GM12891 (cell line): Measurements from ENCODE around the gene CEP19. TPM values are rescaled to one million over a fixed set of nuclear protein-coding genes. Genes with fewer than 3 reads are reported as not detected.
"Not testable (repeated sequence)": the region's sequence is repeated elsewhere in the genome, so short reads cannot be mapped to it uniquely, and the experiment has no call there.

Experiments used
- DNase-seq: peaks from one replicate; pipeline ENCODE4 v3.0.0; 2011; ENCODE audit warnings: low spot score; ENCODE audit not compliant: insufficient read length
- FAIRE-seq: peaks from 2 replicates; lab custom pipeline; 2011; peaks lifted over from hg19 to GRCh38; lab: Jason Lieb, UNC
- PAX5 ChIP-seq: IDR thresholded peaks from 2 replicates; pipeline ENCODE4 v1.6.1; 2011; ENCODE audit warnings: low read length, moderate library complexity, mild to moderate bottlenecking; ENCODE audit not compliant: insufficient read depth, severe bottlenecking
- POLR2A ChIP-seq: IDR thresholded peaks from 2 replicates; pipeline ENCODE4 v1.6.1; 2011; ENCODE audit warnings: low read depth, low read length, control low read depth
- POLR2AphosphoS5 ChIP-seq: IDR thresholded peaks from 2 replicates; pipeline ENCODE4 v1.6.1; 2011; ENCODE audit warnings: low read depth, low read length, control low read depth
- POU2F2 ChIP-seq: IDR thresholded peaks from 2 replicates; pipeline ENCODE4 v1.6.1; 2011; ENCODE audit warnings: low read depth, mild to moderate bottlenecking, control low read depth, low read length, moderate library complexity
- SPI1 ChIP-seq: IDR thresholded peaks from 2 replicates; pipeline ENCODE4 v1.6.1; 2011; ENCODE audit warnings: low read depth, low read length, control low read depth
- TAF1 ChIP-seq: IDR thresholded peaks from 2 replicates; pipeline ENCODE4 v1.6.1; 2011; ENCODE audit warnings: low read depth, low read length, control low read depth
- polyA plus RNA-seq: library from polyadenylated mRNA; unstranded; fragments of >200 nt; gene quantifications from one replicate; pipeline ENCODE4 v1.2.1, GENCODE V29; 2012; ENCODE audit warnings: low read depth, missing spikeins, inconsistent platforms; ENCODE audit not compliant: missing spikeins

Gene CEP19
- 1.9 TPM for polyA plus RNA-seq

- peak; percentile 95 for FAIRE-seq
- DNase-seq = peak; percentile 82
- no peak for TF ChIP-seq PAX5
- 0 out of 2 replicates have a peak, but pooled peaks have one; percentile 14 for TF ChIP-seq POU2F2
- no peak; the same call in none of the 2 replicates for TF ChIP-seq POLR2AphosphoS5
- peak; percentile 52 for TF ChIP-seq POLR2A
- peak; percentile 62 for TF ChIP-seq TAF1
- no peak for TF ChIP-seq SPI1
Observed at GRCh38 chr3:196711838-196712513, at the start of gene CEP19, which contains the start of gene PIGX. TSS of gene CEP19 (minus strand) at chr3:196712250. CDS start at chr3:196708657, 3,593 bp downstream. TSS of gene PIGX (plus strand) at chr3:196712377.

- FAIRE-seq (peak; percentile 26), DNase-seq (no peak)
- TF ChIP-seq SPI1 (no peak), TAF1 (no peak), PAX5 (no peak), POLR2A (no peak)
Observed at GRCh38 chr3:196757876-196758739, 46.1 kb upstream of the CEP19 start.

GRCh38 chr3:196756732-196757131 is 44.7 kb upstream of the CEP19 start:
- DNase-seq (no peak), FAIRE-seq (no peak)
- TF ChIP-seq POLR2AphosphoS5 (no peak), POLR2A (no peak), SPI1 (no peak), POU2F2 (no peak)

- FAIRE-seq (no peak), DNase-seq (no peak)
- no peak for TF ChIP-seq PAX5
- no peak for TF ChIP-seq POLR2AphosphoS5
- no peak for TF ChIP-seq POLR2A
- no peak for TF ChIP-seq TAF1
- TF ChIP-seq POU2F2 = no peak
- TF ChIP-seq SPI1 = no peak
Observed at GRCh38 chr3:196754091-196754981, 42.3 kb upstream of the CEP19 start.

- TF ChIP-seq SPI1 (no peak), POU2F2 (no peak), POLR2AphosphoS5 (no peak), TAF1 (no peak), POLR2A (no peak), PAX5 (no peak)
- DNase-seq (no peak), FAIRE-seq (no peak)
Observed at GRCh38 chr3:196753201-196753600, 41.2 kb upstream of the CEP19 start.

- TF ChIP-seq SPI1 = 0 out of 2 replicates have a peak, but pooled peaks have one; percentile 36
- TF ChIP-seq POU2F2 = no peak
- FAIRE-seq = peak; percentile 78
- no peak for DNase-seq
Observed at GRCh38 chr3:196749125-196749524, 37.1 kb upstream of the CEP19 start.

- not testable (repeated sequence) for DNase-seq, FAIRE-seq
Observed at GRCh38 chr3:196743569-196743968, 31.5 kb upstream of the CEP19 start.

GRCh38 chr3:196741249-196741889 is 29.3 kb upstream of the CEP19 start:
- TF ChIP-seq SPI1 (no peak), POLR2AphosphoS5 (no peak), TAF1 (no peak), POU2F2 (no peak), PAX5 (no peak), POLR2A (no peak)
- DNase-seq (no peak), FAIRE-seq (peak; percentile 28)
